ENCODE measurements around the gene CHAD. TPM values are rescaled to one million over a fixed set of nuclear protein-coding genes. Genes with fewer than 3 reads are reported as not detected.
"Not testable (repeated sequence)": the region's sequence is repeated elsewhere in the genome, so short reads cannot be mapped to it uniquely, and the experiment has no call there.

CHAD gene
- total RNA-seq, 1 experiment from 2014 or later: not detected

GRCh38 chr17:50422738-50423137 lies 45.9 kb downstream of the CHAD start:
- Mint-ChIP-seq H3K36me3 (ENCODE audit: insufficient read depth, unreplicated experiment) (no peaks in the 10 kb centered on the region), H3K27ac (ENCODE audit: unreplicated experiment) (no peak overlapping the region), H3K27me3 (ENCODE audit: insufficient read depth, unreplicated experiment) (peaks cover 7% of the 10 kb centered on the region), H3K4me1 (ENCODE audit: low read depth, unreplicated experiment) (peaks cover 40% of the 10 kb centered on the region), H3K9me3 (ENCODE audit: unreplicated experiment) (peaks cover 11% of the 10 kb centered on the region), H3K4me3 (ENCODE audit: unreplicated experiment) (no peak overlapping the region)
- TF ChIP-seq CTCF (IDR thresholded peaks at IDR 0.05; ENCODE audit: insufficient read depth in 1 of 2, low read depth in 1 of 2, low read length in 1 of 2, severe bottlenecking in 1 of 2, unreplicated experiment in 1 of 2): no peak
- CTCF ChIA-PET: interaction anchor here (0.6 to 2.7 kb wide), 3 partner anchors 13 to 634 kb away, joined by 3 to 13 read pairs (median 3); partner anchors contain the start of gene LRRC59
- H3K9me3 ChIP-seq: 0 out of 2 replicates have a peak, but pooled peaks cover 6% of the 10 kb centered on the region
- intact Hi-C loops (cut with micrococcal nuclease; ENCODE audit: unreplicated experiment): no loop called here
- H3K36me3 ChIP-seq (ENCODE audit: control insufficient read depth, insufficient read depth, low read length): no peaks in the 10 kb centered on the region
- H3K4me1 ChIP-seq: peaks cover 37% of the 10 kb centered on the region
- H3K27me3 ChIP-seq (replicated peaks; ENCODE audit: control insufficient read depth, insufficient read depth, low read length): no peaks in the 10 kb centered on the region
- no TSS peak for BruUV-seq (replicated peaks)
- H3K4me3 ChIP-seq (ENCODE audit: low read depth, low read length): no peak overlapping the region
- no peak for DNase-seq
- POLR2A ChIA-PET: no interaction called here

- no peaks in the 10 kb centered on the region for H3K27me3 ChIP-seq (replicated peaks; ENCODE audit: control insufficient read depth, insufficient read depth, low read length)
- POLR2A ChIA-PET: interaction anchor here (0.7 kb wide), 1 partner anchor 11 kb away, joined by 3 read pairs; no protein-coding TSS in a partner anchor
- Mint-ChIP-seq H3K27me3 (ENCODE audit: insufficient read depth, unreplicated experiment) (peaks cover 7% of the 10 kb centered on the region), H3K36me3 (ENCODE audit: insufficient read depth, unreplicated experiment) (no peaks in the 10 kb centered on the region), H3K4me1 (ENCODE audit: low read depth, unreplicated experiment) (peaks cover 28% of the 10 kb centered on the region), H3K27ac (ENCODE audit: unreplicated experiment) (no peak overlapping the region), H3K9me3 (ENCODE audit: unreplicated experiment) (peaks cover 11% of the 10 kb centered on the region), H3K4me3 (ENCODE audit: unreplicated experiment) (no peak overlapping the region)
- H3K4me1 ChIP-seq: peaks cover 24% of the 10 kb centered on the region
- DNase-seq: no peak
- intact Hi-C loops (cut with micrococcal nuclease; ENCODE audit: unreplicated experiment): no loop called here
- CTCF ChIA-PET: interaction anchor here (0.6 to 2.7 kb wide), 6 partner anchors 14 to 1791 kb away, joined by 3 to 13 read pairs (median 4); partner anchors contain the start of gene LRRC59
- no peaks in the 10 kb centered on the region for H3K36me3 ChIP-seq (ENCODE audit: control insufficient read depth, insufficient read depth, low read length)
- TF ChIP-seq CTCF (IDR thresholded peaks at IDR 0.05; ENCODE audit: insufficient read depth in 1 of 2, low read depth in 1 of 2, low read length in 1 of 2, severe bottlenecking in 1 of 2, unreplicated experiment in 1 of 2): no peak
- 0 out of 2 replicates have a peak, but pooled peaks cover 6% of the 10 kb centered on the region for H3K9me3 ChIP-seq
- no TSS peak for BruUV-seq (replicated peaks)
- no peak overlapping the region for H3K4me3 ChIP-seq (ENCODE audit: low read depth, low read length)
These were observed 47.2 kb downstream of the CHAD start for GRCh38 chr17:50421308-50422051.

GRCh38 chr17:50420419-50421112 lies 48.1 kb downstream of the CHAD start:
- no peak for TF ChIP-seq CTCF (IDR thresholded peaks at IDR 0.05; ENCODE audit: insufficient read depth in 1 of 2, low read depth in 1 of 2, low read length in 1 of 2, severe bottlenecking in 1 of 2, unreplicated experiment in 1 of 2)
- Histone ChIP-seq H3K36me3 (ENCODE audit: control insufficient read depth, insufficient read depth, low read length) (no peaks in the 10 kb centered on the region), H3K27me3 (replicated peaks; ENCODE audit: control insufficient read depth, insufficient read depth, low read length) (no peaks in the 10 kb centered on the region), H3K9me3 (0 out of 2 replicates have a peak, but pooled peaks cover 6% of the 10 kb centered on the region), H3K4me1 (peaks cover 23% of the 10 kb centered on the region), H3K4me3 (ENCODE audit: low read depth, low read length) (no peak overlapping the region)
- intact Hi-C loops (cut with micrococcal nuclease; ENCODE audit: unreplicated experiment): no loop called here
- Mint-ChIP-seq H3K4me1 (ENCODE audit: low read depth, unreplicated experiment) (peaks cover 25% of the 10 kb centered on the region), H3K27ac (ENCODE audit: unreplicated experiment) (no peak overlapping the region), H3K36me3 (ENCODE audit: insufficient read depth, unreplicated experiment) (no peaks in the 10 kb centered on the region), H3K27me3 (ENCODE audit: insufficient read depth, unreplicated experiment) (peaks cover 7% of the 10 kb centered on the region), H3K4me3 (ENCODE audit: unreplicated experiment) (no peak overlapping the region), H3K9me3 (ENCODE audit: unreplicated experiment) (peaks cover 11% of the 10 kb centered on the region)
- no peak for DNase-seq
- BruUV-seq (replicated peaks): no TSS peak
- ChIA-PET POLR2A (no interaction called here), CTCF (interaction anchor here (0.6 to 2.7 kb wide), 5 partner anchors 23 to 1792 kb away, joined by 3 to 13 read pairs (median 3); partner anchors contain the start of gene LRRC59)

- H3K9me3 ChIP-seq; H3K27me3 ChIP-seq (replicated peaks; ENCODE audit: control insufficient read depth, insufficient read depth, low read length); H3K27ac Mint-ChIP-seq (ENCODE audit: unreplicated experiment); DNase-seq; H3K4me3 Mint-ChIP-seq (ENCODE audit: unreplicated experiment); BruUV-seq (replicated peaks); H3K4me3 ChIP-seq (ENCODE audit: low read depth, low read length); intact Hi-C loops (cut with micrococcal nuclease; ENCODE audit: unreplicated experiment); H3K27me3 Mint-ChIP-seq (ENCODE audit: insufficient read depth, unreplicated experiment); H3K36me3 ChIP-seq (ENCODE audit: control insufficient read depth, insufficient read depth, low read length); H3K36me3 Mint-ChIP-seq (ENCODE audit: insufficient read depth, unreplicated experiment); POLR2A ChIA-PET: not testable (repeated sequence)
- peaks cover 13% of the 10 kb centered on the region for H3K4me1 ChIP-seq
- Mint-ChIP-seq H3K4me1 (ENCODE audit: low read depth, unreplicated experiment) (peaks cover 15% of the 10 kb centered on the region), H3K9me3 (ENCODE audit: unreplicated experiment) (peaks cover 11% of the 10 kb centered on the region)
- CTCF ChIA-PET: interaction anchor here (0.6 kb wide), 1 partner anchor 25 kb away, joined by 3 read pairs; no protein-coding TSS in a partner anchor
These were observed 49.1 kb downstream of the CHAD start for GRCh38 chr17:50419577-50419976.
